WTC11 (cell line): ENCODE results near the gene NHLRC2. TPM values are rescaled to one million over a fixed set of nuclear protein-coding genes. Genes with fewer than 3 reads are reported as not detected.
A peak's percentile ranks its signal among the peaks of the same experiment; 100 is the strongest.

Experiments
- ATAC-seq: fragments of 200-7000 bp; cut with Tn5 transposase; 2 replicates; pipeline ENCODE4 v1.10.0; 2021; ENCODE audit warnings: mild to moderate bottlenecking, moderate library complexity
- CTCF ChIA-PET: fragments of 300-600 bp; sonication (Branson Sonifier 250); formaldehyde crosslinking; loops from one replicate; lab custom pipeline; 2021; ENCODE audit warnings: antibody characterized with exemption; lab: Charles Lee
- POLR2A ChIA-PET: fragments of 350-600 bp; sonication (Branson Sonifier 250); formaldehyde crosslinking; loops from one replicate; lab custom pipeline; 2021; ENCODE audit warnings: antibody characterized with exemption; lab: Charles Lee
- DNase-seq: peaks from one replicate; pipeline ENCODE4 v3.0.0; 2021; ENCODE audit warnings: low spot score
- H3K27ac Mint-ChIP-seq: 2 replicates; pipeline ENCODE4 v1.8.0; 2021; ENCODE audit warnings: mixed read lengths
- H3K27me3 Mint-ChIP-seq: 2 replicates; pipeline ENCODE4 v1.8.0; 2021; ENCODE audit warnings: low read depth, mild to moderate bottlenecking, moderate library complexity, mixed read lengths
- H3K36me3 Mint-ChIP-seq: 2 replicates; pipeline ENCODE4 v1.8.0; 2021; ENCODE audit warnings: mixed read lengths
- H3K4me1 Mint-ChIP-seq: 2 replicates; pipeline ENCODE4 v1.8.0; 2022; ENCODE audit warnings: mixed read lengths
- H3K4me3 Mint-ChIP-seq: 2 replicates; pipeline ENCODE4 v1.8.0; 2021; ENCODE audit warnings: mild to moderate bottlenecking, moderate library complexity, mixed read lengths
- H3K9me3 Mint-ChIP-seq: 2 replicates; pipeline ENCODE4 v1.8.0; 2021; ENCODE audit warnings: mixed read lengths
- ATF6 ChIP-seq: sonication (generic); formaldehyde crosslinking; IDR thresholded peaks from 2 replicates; pipeline ENCODE4 v1.8.1; 2023; ENCODE audit warnings: mild to moderate bottlenecking, missing genetic modification reagents
- E2F1 ChIP-seq: sonication (generic); formaldehyde crosslinking; IDR thresholded peaks from 2 replicates; pipeline ENCODE4 v1.8.0; 2022; ENCODE audit warnings: mild to moderate bottlenecking, missing genetic modification reagents
- ESRRA ChIP-seq: sonication (generic); formaldehyde crosslinking; IDR thresholded peaks from 2 replicates; pipeline ENCODE4 v1.8.1; 2022; ENCODE audit warnings: mild to moderate bottlenecking, missing genetic modification reagents, borderline replicate concordance
- GABPB1 ChIP-seq: sonication (generic); formaldehyde crosslinking; IDR thresholded peaks from 2 replicates; pipeline ENCODE4 v1.8.1; 2023; ENCODE audit warnings: mild to moderate bottlenecking, missing genetic modification reagents
- HMGXB4 ChIP-seq: sonication (generic); formaldehyde crosslinking; IDR thresholded peaks from 2 replicates; pipeline ENCODE4 v1.8.1; 2023; ENCODE audit warnings: mild to moderate bottlenecking, moderate library complexity, missing genetic modification reagents
- MXD4 ChIP-seq: fragments of 250-450 bp; sonication (Bioruptor Pico); IDR thresholded peaks from 2 replicates; pipeline ENCODE4 v1.8.0; 2021; ENCODE audit warnings: mild to moderate bottlenecking, moderate library complexity, borderline replicate concordance
- MYBL2 ChIP-seq: sonication (generic); formaldehyde crosslinking; IDR thresholded peaks from 2 replicates; pipeline ENCODE4 v1.8.1; 2023; ENCODE audit warnings: mild to moderate bottlenecking, moderate library complexity, missing genetic modification reagents
- NFATC4 ChIP-seq: fragments of 250-450 bp; sonication (Bioruptor Pico); IDR thresholded peaks from 2 replicates; pipeline ENCODE4 v1.9.0; 2021; ENCODE audit warnings: mild to moderate bottlenecking
- NFE2L1 ChIP-seq: sonication (generic); formaldehyde crosslinking; IDR thresholded peaks from 2 replicates; pipeline ENCODE4 v1.8.1; 2023; ENCODE audit warnings: missing genetic modification reagents
- NFYB ChIP-seq: sonication (generic); formaldehyde crosslinking; conservative IDR thresholded peaks from 2 replicates; pipeline ENCODE4 v1.8.0; 2022; ENCODE audit warnings: low read depth, missing genetic modification reagents
- NR1H2 ChIP-seq: sonication (generic); formaldehyde crosslinking; IDR thresholded peaks from 2 replicates; pipeline ENCODE4 v1.9.0; 2021; ENCODE audit warnings: mild to moderate bottlenecking, moderate library complexity, missing genetic modification reagents
- SMAD3 ChIP-seq: sonication (generic); formaldehyde crosslinking; IDR thresholded peaks from 2 replicates; pipeline ENCODE4 v1.8.0; 2022; ENCODE audit warnings: missing genetic modification reagents, mild to moderate bottlenecking, borderline replicate concordance
- SOX15 ChIP-seq: fragments of 250-450 bp; sonication (Bioruptor Pico); IDR thresholded peaks from 2 replicates; pipeline ENCODE4 v1.9.0; 2021; ENCODE audit warnings: mild to moderate bottlenecking
- TEAD4 ChIP-seq: sonication (generic); formaldehyde crosslinking; IDR thresholded peaks from 2 replicates; pipeline ENCODE4 v1.8.0; 2022; ENCODE audit warnings: mild to moderate bottlenecking, missing genetic modification reagents
- USF1 ChIP-seq: sonication (generic); formaldehyde crosslinking; IDR thresholded peaks from 2 replicates; pipeline ENCODE4 v1.8.0; 2022; ENCODE audit warnings: mild to moderate bottlenecking, missing genetic modification reagents
- ZBTB43 ChIP-seq: sonication (generic); formaldehyde crosslinking; IDR thresholded peaks from 2 replicates; pipeline ENCODE4 v1.8.1; 2023; ENCODE audit warnings: mild to moderate bottlenecking, missing genetic modification reagents
- total RNA-seq: library from RNA; stranded (reverse); gene quantifications from 3 replicates; pipeline ENCODE4 v1.2.3, GENCODE V29; 2021

Gene NHLRC2
- total RNA-seq, 1 experiment from 2014 or later: 37.9 TPM

GRCh38 chr10:113950268-113950667, 95.8 kb downstream of the NHLRC2 start:
- ChIA-PET POLR2A (no interaction called here), CTCF (no interaction called here)
- Mint-ChIP-seq H3K9me3 (peaks cover 13% of the 10 kb centered on the region), H3K36me3 (no peaks in the 10 kb centered on the region), H3K27me3 (no peaks in the 10 kb centered on the region), H3K4me1 (no peaks in the 10 kb centered on the region), H3K27ac (no peak overlapping the region), H3K4me3 (no peak overlapping the region)
- DNase-seq (no peak), ATAC-seq (no peak)
- TF ChIP-seq ESRRA: no peak
- TF ChIP-seq SMAD3: no peak
- TF ChIP-seq USF1 (CRISPR knock-in tag): no peak
- no peak for TF ChIP-seq SOX15 (CRISPR knock-in tag)
- TF ChIP-seq HMGXB4 (CRISPR knock-in tag): no peak

GRCh38 chr10:113953505-113954272, 99.2 kb downstream of the NHLRC2 start:
- peak; percentile 34; the same call in 1 of the 2 replicates for ATAC-seq
- H3K4me3 Mint-ChIP-seq: no peak overlapping the region
- peaks cover 13% of the 10 kb centered on the region for H3K9me3 Mint-ChIP-seq
- ChIA-PET POLR2A (no interaction called here), CTCF (interaction anchor here (0.6 to 1.1 kb wide), 9 partner anchors 10 to 283 kb away, joined by 3 to 4 read pairs (median 3); no protein-coding TSS in a partner anchor)
- no peaks in the 10 kb centered on the region for H3K27me3 Mint-ChIP-seq
- no peak for DNase-seq
- no peaks in the 10 kb centered on the region for H3K4me1 Mint-ChIP-seq
- TF ChIP-seq GABPB1: peak; percentile 56; the same call in 1 of the 2 replicates
- TF ChIP-seq ZBTB43 (CRISPR knock-in tag): no peak
- TF ChIP-seq, all 79 proteins: peak for 1
- no peaks in the 10 kb centered on the region for H3K36me3 Mint-ChIP-seq
- no peak overlapping the region for H3K27ac Mint-ChIP-seq

GRCh38 chr10:113954409-113954808, 99.9 kb downstream of the NHLRC2 start:
- no peaks in the 10 kb centered on the region for H3K4me1 Mint-ChIP-seq
- TF ChIP-seq MXD4 (no peak), ZBTB43 (CRISPR knock-in tag) (no peak), ATF6 (CRISPR knock-in tag) (no peak), E2F1 (CRISPR knock-in tag) (no peak), TEAD4 (no peak), NR1H2 (no peak), MYBL2 (CRISPR knock-in tag) (no peak), NFE2L1 (no peak), NFYB (CRISPR knock-in tag) (no peak), NFATC4 (CRISPR knock-in tag) (no peak)
- DNase-seq (no peak), ATAC-seq (no peak)
- ChIA-PET CTCF (interaction anchor here (0.7 to 1.1 kb wide), 7 partner anchors 10 to 93 kb away, joined by 3 to 4 read pairs (median 3); no protein-coding TSS in a partner anchor), POLR2A (no interaction called here)
- no peak overlapping the region for H3K27ac Mint-ChIP-seq
- no peaks in the 10 kb centered on the region for H3K36me3 Mint-ChIP-seq
- peaks cover 13% of the 10 kb centered on the region for H3K9me3 Mint-ChIP-seq
- H3K27me3 Mint-ChIP-seq: no peaks in the 10 kb centered on the region
- H3K4me3 Mint-ChIP-seq: no peak overlapping the region
